Naive thymus-derived CD4-positive, alpha-beta T cell (primary cell): ENCODE data around the gene PKNOX2. TPM values are rescaled to one million over a fixed set of nuclear protein-coding genes. Genes with fewer than 3 reads are reported as not detected.

ENCODE experiments used
- ATAC-seq: fragments of 150-1000 bp; cut with Tn5 transposase; 2 replicates; pipeline ENCODE4 v1.10.0; 2021; ENCODE audit warnings: mild to moderate bottlenecking, moderate library complexity
- CTCF ChIA-PET: fragments of 350-600 bp; sonication (Branson Sonifier 250); formaldehyde crosslinking; loops from one replicate; lab custom pipeline; 2021; ENCODE audit warnings: antibody characterized with exemption; lab: Charles Lee
- POLR2A ChIA-PET: fragments of 350-600 bp; sonication (Branson Sonifier 250); formaldehyde crosslinking; loops from one replicate; lab custom pipeline; 2021; ENCODE audit warnings: antibody characterized with exemption, inconsistent platforms; lab: Charles Lee
- DNase-seq, 9 donors: peaks; one replicate each; pipeline versions ENCODE4 v3.0.0 to v3.0.0-alpha.2; 2020 to 2022; ENCODE audit warnings: mixed read lengths in 1 of 9
- H3K27ac ChIP-seq: one replicate; pipeline ENCODE4 v1.7.0; 2013; ENCODE audit warnings: mild to moderate bottlenecking, low read depth, low read length, moderate library complexity
- H3K27me3 ChIP-seq, 2 donors: one replicate each; pipeline ENCODE4 v1.7.0; 2013; ENCODE audit warnings: low read length in 2 of 2, mild to moderate bottlenecking in 2 of 2, moderate library complexity in 2 of 2; ENCODE audit not compliant: control insufficient read depth in 2 of 2, insufficient read depth in 2 of 2
- H3K36me3 ChIP-seq, 3 experiments: 1 replicate in 2 of 3; 2 replicates in 1 of 3; pipeline ENCODE4 v1.7.0; 2013; ENCODE audit warnings: low read length in 3 of 3, mild to moderate bottlenecking in 3 of 3, moderate library complexity in 1 of 3; ENCODE audit not compliant: insufficient read depth in 3 of 3, control insufficient read depth in 2 of 3
- H3K4me1 ChIP-seq, 2 donors: one replicate each; pipeline ENCODE4 v1.7.0; 2013; ENCODE audit warnings: low read length in 2 of 2, mild to moderate bottlenecking in 2 of 2, moderate library complexity in 1 of 2; ENCODE audit not compliant: control insufficient read depth in 2 of 2, insufficient read depth in 2 of 2
- H3K4me3 ChIP-seq: 2 replicates; pipeline ENCODE4 v1.7.0; 2013; ENCODE audit warnings: mild to moderate bottlenecking, low read length
- H3K9me3 ChIP-seq, 3 experiments: 1 replicate in 2 of 3; 2 replicates in 1 of 3; pipeline ENCODE4 v1.7.0; 2013; ENCODE audit warnings: low read length in 3 of 3; ENCODE audit not compliant: control insufficient read depth in 2 of 3
- H3K27ac Mint-ChIP-seq, 9 donors: one replicate each; pipeline ENCODE4 v1.8.0; 2020 to 2022; ENCODE audit warnings: mixed read lengths in 9 of 9, mild to moderate bottlenecking in 8 of 9, moderate library complexity in 5 of 9, inconsistent platforms in 2 of 9
- H3K27me3 Mint-ChIP-seq, 5 donors: one replicate each; pipeline ENCODE4 v1.8.0; 2021 to 2022; ENCODE audit warnings: mixed read lengths in 5 of 5, mild to moderate bottlenecking in 1 of 5
- H3K36me3 Mint-ChIP-seq, 5 donors: one replicate each; pipeline ENCODE4 v1.8.0; 2020 to 2022; ENCODE audit warnings: mixed read lengths in 5 of 5, mild to moderate bottlenecking in 3 of 5, inconsistent platforms in 1 of 5
- H3K4me1 Mint-ChIP-seq, 7 donors: one replicate each; pipeline ENCODE4 v1.8.0; 2020 to 2022; ENCODE audit warnings: mixed read lengths in 7 of 7, mild to moderate bottlenecking in 3 of 7, inconsistent platforms in 1 of 7
- H3K4me3 Mint-ChIP-seq, 10 donors: one replicate each; pipeline ENCODE4 v1.8.0; 2020 to 2022; ENCODE audit warnings: mild to moderate bottlenecking in 10 of 10, mixed read lengths in 10 of 10, moderate library complexity in 6 of 10, inconsistent platforms in 2 of 10
- H3K9me3 Mint-ChIP-seq, 11 donors: one replicate each; pipeline ENCODE4 v1.8.0; 2020 to 2022; ENCODE audit warnings: mixed read lengths in 11 of 11, mild to moderate bottlenecking in 4 of 11, inconsistent platforms in 1 of 11, moderate library complexity in 1 of 11
- intact Hi-C, 2 donors: fragments of 100-400 bp; cut with micrococcal nuclease; formaldehyde crosslinking; loops; one replicate each; pipeline ENCODE4 v1.15.1; 2023
- polyA plus RNA-seq, 2 donors: library from polyadenylated mRNA; unstranded; fragments of 300-500 nt; fragmentation: Illumina TruSeq; gene quantifications; one replicate each; pipeline ENCODE4 v1.2.3, GENCODE V29; 2021
- total RNA-seq, 6 experiments: library from RNA in 5 of 6; stranded (reverse) in 5 of 6; gene quantifications; 1 replicate in 5 of 6; 2 replicates in 1 of 6; pipeline ENCODE4 v1.2.3 and lab custom pipeline; 2021 to 2026

The PKNOX2 gene
- total and polyA plus RNA-seq, 7 experiments from 2014 or later = not detected

DNA sequence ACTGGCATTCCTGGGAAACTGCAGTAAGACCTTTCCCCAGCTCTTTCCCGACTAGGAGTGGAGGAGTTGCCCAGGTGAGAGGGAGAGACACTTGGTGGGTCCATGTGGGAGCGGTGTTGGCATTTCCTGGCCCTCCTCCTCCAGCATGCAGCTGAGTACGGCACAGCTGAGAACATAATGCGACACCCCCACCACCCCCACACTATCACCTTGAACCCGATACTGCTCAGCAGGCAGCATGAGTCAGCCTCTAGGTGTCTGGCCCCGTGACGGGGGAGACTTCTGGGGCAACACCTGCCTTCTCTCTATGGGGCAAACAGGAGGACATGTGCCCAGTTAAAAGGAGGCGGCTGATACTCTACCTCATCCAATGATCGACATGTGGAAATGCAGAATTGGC lies 64.4 kb downstream of the PKNOX2 start:
- Histone ChIP-seq H3K27ac (no peak overlapping the region), H3K9me3 (no peaks in the 10 kb centered on the region), H3K4me1 (no peaks in the 10 kb centered on the region), H3K4me3 (no peak overlapping the region), H3K36me3 (no peaks in the 10 kb centered on the region), H3K27me3 (no peaks in the 10 kb centered on the region)
- intact Hi-C loops = no loop called here
- CTCF ChIA-PET = no interaction called here
- Mint-ChIP-seq H3K27ac (no peak overlapping the region), H3K36me3 (no peaks in the 10 kb centered on the region), H3K9me3 (no peaks in the 10 kb centered on the region), H3K4me3 (no peak overlapping the region), H3K4me1 (no peaks in the 10 kb centered on the region), H3K27me3 (peaks cover 2 to 33% (median 18%) of the 10 kb centered on the region in 5 donors)
- POLR2A ChIA-PET = no interaction called here
- ATAC-seq = no peak
- no peak for DNase-seq

DNA sequence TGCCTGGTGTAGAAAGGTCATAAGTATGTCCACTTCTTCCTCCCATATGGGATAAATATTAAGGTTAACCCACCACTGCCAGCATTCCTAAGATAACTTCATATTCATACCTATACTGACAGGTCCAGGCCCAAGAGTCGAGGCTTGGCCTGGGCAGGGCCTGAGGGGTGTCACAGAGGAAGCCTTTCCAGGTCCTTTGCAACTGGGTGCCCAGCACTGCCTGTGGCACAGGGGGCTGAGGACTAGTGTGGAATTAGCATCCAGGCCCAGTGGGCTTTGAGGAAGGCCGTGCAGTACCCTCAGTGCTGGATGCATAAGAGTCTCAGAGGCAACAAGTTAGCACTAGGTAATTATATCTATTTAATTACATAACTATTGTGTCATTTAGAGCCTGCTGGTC lies 65.4 kb downstream of the PKNOX2 start:
- no peak overlapping the region for H3K4me3 ChIP-seq
- CTCF ChIA-PET = no interaction called here
- Mint-ChIP-seq H3K36me3 (no peaks in the 10 kb centered on the region), H3K4me1 (no peaks in the 10 kb centered on the region), H3K27me3 (peaks cover 2 to 38% (median 20%) of the 10 kb centered on the region in 5 donors), H3K9me3 (no peaks in the 10 kb centered on the region), H3K27ac (no peak overlapping the region), H3K4me3 (no peak overlapping the region)
- intact Hi-C loops = no loop called here
- no peaks in the 10 kb centered on the region for H3K9me3 ChIP-seq
- H3K36me3 ChIP-seq = no peaks in the 10 kb centered on the region
- H3K27ac ChIP-seq = no peak overlapping the region
- POLR2A ChIA-PET = no interaction called here
- H3K4me1 ChIP-seq = no peaks in the 10 kb centered on the region
- ATAC-seq = no peak
- H3K27me3 ChIP-seq = no peaks in the 10 kb centered on the region
- no peak for DNase-seq

DNA sequence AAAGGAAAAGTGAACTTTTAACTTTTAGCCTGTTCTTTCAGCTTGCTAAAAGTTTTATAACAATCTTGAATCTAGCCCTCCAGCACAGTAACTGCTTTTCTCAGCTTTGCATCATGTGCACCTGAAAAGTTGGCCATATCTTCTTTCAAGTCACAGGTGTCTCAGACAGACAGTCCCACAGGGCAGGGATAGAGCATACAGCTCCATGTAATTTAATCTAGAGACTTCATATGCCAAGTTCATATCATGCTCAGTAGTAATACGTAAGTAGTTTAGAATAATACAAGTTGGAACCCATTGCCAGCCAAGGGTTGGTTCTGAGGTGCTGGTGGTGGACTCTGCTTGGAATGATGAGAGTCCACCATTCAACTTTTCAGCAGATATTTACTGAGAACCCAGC lies 68.6 kb downstream of the PKNOX2 start:
- no peak overlapping the region for H3K27ac ChIP-seq
- H3K9me3 ChIP-seq = no peaks in the 10 kb centered on the region
- intact Hi-C loops = no loop called here
- H3K27ac Mint-ChIP-seq = no peak overlapping the region
- DNase-seq (no peak), ATAC-seq (no peak)
- no peaks in the 10 kb centered on the region for H3K4me1 Mint-ChIP-seq
- H3K27me3 ChIP-seq = no peaks in the 10 kb centered on the region
- no peak overlapping the region for H3K4me3 ChIP-seq
- H3K4me1 ChIP-seq = no peaks in the 10 kb centered on the region
- H3K36me3 ChIP-seq = no peaks in the 10 kb centered on the region
- POLR2A ChIA-PET = no interaction called here
- no peaks in the 10 kb centered on the region for H3K36me3 Mint-ChIP-seq
- peaks cover 0 to 9% (median 2%) of the 10 kb centered on the region in 11 donors for H3K9me3 Mint-ChIP-seq
- H3K4me3 Mint-ChIP-seq = no peak overlapping the region
- CTCF ChIA-PET = no interaction called here
- peaks cover 0 to 42% (median 14%) of the 10 kb centered on the region in 5 donors for H3K27me3 Mint-ChIP-seq

DNA sequence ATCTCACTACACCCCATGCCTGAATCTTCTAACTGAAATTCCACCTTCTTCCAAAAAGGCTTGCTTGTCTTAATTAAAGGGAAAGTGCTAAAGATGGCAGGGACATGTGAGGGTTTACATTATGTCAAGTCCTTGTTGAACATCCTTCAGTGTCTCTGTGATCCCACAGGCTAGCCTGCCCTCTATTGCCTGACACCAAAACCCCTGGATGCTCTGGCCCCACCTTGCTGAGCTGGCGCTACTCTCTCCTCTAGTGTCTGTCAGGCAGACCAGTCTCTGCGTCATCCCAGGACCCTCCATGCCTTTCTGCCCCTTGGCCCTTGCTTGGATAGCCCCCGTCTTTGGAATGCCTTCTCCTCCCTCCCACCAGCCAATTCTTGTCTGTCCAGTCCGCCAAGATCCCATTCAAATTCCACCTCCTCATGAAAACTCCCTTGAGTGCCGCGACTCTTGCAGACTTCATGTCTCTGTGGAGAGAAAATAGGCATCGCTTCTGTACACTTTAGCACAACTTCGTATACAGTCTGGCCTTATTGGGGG lies 69.3 kb downstream of the PKNOX2 start:
- no peak overlapping the region for H3K4me3 ChIP-seq
- H3K4me3 Mint-ChIP-seq = no peak overlapping the region
- peaks cover 4 to 40% (median 15%) of the 10 kb centered on the region in 5 donors for H3K27me3 Mint-ChIP-seq

DNA sequence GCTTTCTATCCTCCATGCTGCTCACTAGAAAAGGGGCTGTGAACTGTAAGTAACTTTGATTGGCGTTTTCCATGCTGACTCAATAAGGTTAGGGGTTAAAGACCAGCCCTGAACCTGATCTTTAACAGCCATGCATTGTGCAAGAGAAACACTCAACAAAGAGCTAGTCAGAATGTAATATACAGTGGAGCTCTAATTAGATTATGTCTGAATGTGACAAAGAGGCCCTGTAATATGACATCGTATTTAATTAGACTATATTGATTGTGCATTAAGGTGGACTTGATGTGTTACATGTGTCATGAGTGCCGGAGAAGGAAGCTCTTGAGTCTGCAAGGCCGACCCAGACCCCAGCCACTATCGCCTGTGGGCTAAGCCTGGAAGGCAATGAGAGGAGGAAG lies 70.5 kb downstream of the PKNOX2 start:
- ChIA-PET CTCF (no interaction called here), POLR2A (no interaction called here)
- Histone ChIP-seq H3K36me3 (no peaks in the 10 kb centered on the region), H3K4me3 (no peak overlapping the region), H3K4me1 (no peaks in the 10 kb centered on the region), H3K9me3 (no peaks in the 10 kb centered on the region), H3K27me3 (no peaks in the 10 kb centered on the region), H3K27ac (no peak overlapping the region)
- Mint-ChIP-seq H3K36me3 (no peaks in the 10 kb centered on the region), H3K4me3 (no peak overlapping the region), H3K27ac (no peak overlapping the region), H3K4me1 (no peaks in the 10 kb centered on the region), H3K9me3 (peaks cover 0 to 9% (median 2%) of the 10 kb centered on the region in 11 donors), H3K27me3 (peaks cover 6 to 41% (median 25%) of the 10 kb centered on the region in 5 donors)
- intact Hi-C loops = no loop called here
- no peak for DNase-seq
- no peak for ATAC-seq

More for the DNA sequence above, 69.3 kb downstream of the PKNOX2 start:
- ChIA-PET POLR2A (no interaction called here), CTCF (no interaction called here)
- DNase-seq (no peak), ATAC-seq (no peak)
- H3K36me3 Mint-ChIP-seq = no peaks in the 10 kb centered on the region
- no peaks in the 10 kb centered on the region for H3K36me3 ChIP-seq
- H3K9me3 Mint-ChIP-seq = peaks cover 0 to 9% (median 2%) of the 10 kb centered on the region in 11 donors
- no peaks in the 10 kb centered on the region for H3K4me1 ChIP-seq
- H3K9me3 ChIP-seq = no peaks in the 10 kb centered on the region
- no peak overlapping the region for H3K27ac ChIP-seq
- H3K27ac Mint-ChIP-seq = no peak overlapping the region
- H3K27me3 ChIP-seq = no peaks in the 10 kb centered on the region
- H3K4me1 Mint-ChIP-seq = no peaks in the 10 kb centered on the region
- intact Hi-C loops = no loop called here

DNA sequence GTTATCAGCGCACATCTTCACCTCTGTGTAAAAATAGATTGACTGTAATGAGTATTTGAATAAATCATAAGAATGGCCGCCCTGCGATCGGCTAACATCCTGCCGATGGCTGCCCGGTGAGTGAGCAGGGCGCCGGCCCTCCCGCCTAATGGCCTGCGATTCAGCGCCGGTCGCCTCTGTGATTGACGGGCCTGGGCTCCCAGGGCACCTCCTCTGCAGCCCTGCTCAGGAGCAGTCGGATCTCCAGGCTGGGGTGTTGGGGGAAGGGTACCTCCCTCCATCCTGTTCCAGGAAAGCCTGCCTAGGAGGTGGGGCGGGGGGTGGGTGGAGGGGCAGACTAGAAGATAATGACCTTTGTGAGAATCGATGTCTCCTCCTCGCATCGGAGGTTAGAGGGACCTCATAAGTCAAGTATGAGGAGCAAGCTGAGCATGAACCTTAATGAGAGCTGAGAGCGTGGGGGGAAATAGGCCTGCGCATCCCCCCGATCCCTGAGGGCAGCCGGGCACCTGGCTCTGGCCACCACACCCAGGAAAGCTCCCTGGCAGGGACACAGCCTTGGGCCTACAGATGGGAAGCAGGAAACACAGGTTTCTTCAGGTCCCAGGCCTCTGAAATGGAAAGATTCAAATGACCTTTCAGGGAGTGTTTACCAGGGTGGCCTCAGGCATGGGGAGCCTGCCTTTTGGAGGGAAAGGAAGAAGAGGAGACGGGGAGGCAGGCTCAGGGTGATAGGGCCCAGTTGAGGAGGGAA lies 71.7 kb downstream of the PKNOX2 start:
- Mint-ChIP-seq H3K27me3 (peaks cover 6 to 47% (median 27%) of the 10 kb centered on the region in 5 donors), H3K4me1 (no peaks in the 10 kb centered on the region), H3K4me3 (no peak overlapping the region), H3K27ac (no peak overlapping the region), H3K36me3 (no peaks in the 10 kb centered on the region), H3K9me3 (peaks cover 0 to 9% (median 2%) of the 10 kb centered on the region in 11 donors)
- Histone ChIP-seq H3K4me1 (no peaks in the 10 kb centered on the region), H3K27me3 (no peaks in the 10 kb centered on the region), H3K4me3 (no peak overlapping the region), H3K36me3 (no peaks in the 10 kb centered on the region), H3K9me3 (no peaks in the 10 kb centered on the region), H3K27ac (no peak overlapping the region)
- ATAC-seq = no peak
- DNase-seq = no peak
- CTCF ChIA-PET = no interaction called here
- intact Hi-C loops = no loop called here
- POLR2A ChIA-PET = no interaction called here
